Right lobe of liver (tissue), 6 donors: ENCODE data around the gene CD69. TPM values are rescaled to one million over a fixed set of nuclear protein-coding genes. Genes with fewer than 3 reads are reported as not detected.

Experiments used
- ATAC-seq, 4 donors: fragments of 200-7000 bp; cut with Tn5 transposase; one replicate each; pipeline ENCODE4 v1.9.1; 2020; ENCODE audit warnings: mild to moderate bottlenecking in 4 of 4, moderate library complexity in 4 of 4
- DNase-seq, 3 donors: peaks; one replicate each; pipeline ENCODE4 v3.0.0-alpha.2; 2020
- H3K27ac ChIP-seq, 3 donors: fragments of 200-600 bp; one replicate each; pipeline ENCODE4 v1.8.0; 2022
- H3K27me3 ChIP-seq, 2 donors: fragments of 200-600 bp; one replicate each; pipeline ENCODE4 v1.8.0; 2022
- H3K36me3 ChIP-seq, 4 donors: fragments of 200-600 bp; sonication (generic) in 1 of 4; one replicate each; pipeline versions ENCODE4 v1.5.1 to v1.8.0; 2017 to 2022; ENCODE audit warnings: control low read depth in 1 of 4
- H3K4me1 ChIP-seq, 4 donors: fragments of 200-600 bp; sonication (generic) in 1 of 4; one replicate each; pipeline versions ENCODE4 v1.5.1 to v1.8.0; 2017 to 2022; ENCODE audit warnings: control low read depth in 1 of 4
- H3K4me3 ChIP-seq, 3 donors: fragments of 200-600 bp; one replicate each; pipeline ENCODE4 v1.8.0; 2022
- H3K9me3 ChIP-seq, 4 donors: fragments of 200-600 bp; sonication (generic) in 1 of 4; one replicate each; pipeline versions ENCODE4 v1.5.1 to v1.8.0; 2017 to 2022; ENCODE audit warnings: control low read depth in 1 of 4
- POLR2A ChIP-seq: fragments of 450-650 bp; IDR thresholded peaks from one replicate; pipeline ENCODE4 v1.6.1; 2017; ENCODE audit warnings: antibody characterized with exemption, mild to moderate bottlenecking
- WGBS: methylation state at CpG from one replicate; pipeline ENCODE4 v1.1.6; 2018; ENCODE audit warnings: low coverage, low lambda C conversion rate; ENCODE audit not compliant: insufficient coverage; ENCODE audit errors: missing lambda C conversion rate; 5-methylcytosine and 5-hydroxymethylcytosine counted together
- intact Hi-C, 2 donors: fragments of 100-400 bp; cut with DNase I; formaldehyde crosslinking; loops; one replicate each; pipeline versions ENCODE4 v1.11.2 to v1.14.1; 2022
- total RNA-seq, 6 experiments: library from RNA; depleted of rRNA in 2 of 6; stranded (reverse); fragments of >200 nt in 2 of 6; fragmentation: NEBNext Ultra II Directional in 3 of 6; extraction: Animal tissue kit (Norgen Biotek cat#: 25700) in 3 of 6; gene quantifications; one replicate each; pipeline versions ENCODE4 v1.1.0 to v1.2.4, GENCODE V29; 2016 to 2023
- TF ChIP-seq, protein P1 (sequence below), 4 donors: fragments of 200-600 bp in 3 of 4; fragments of 450-650 bp in 1 of 4; IDR thresholded peaks; one replicate each; pipeline versions ENCODE4 v1.5.1 to v1.8.0; 2016 to 2022; ENCODE audit warnings: antibody characterized with exemption in 4 of 4, mild to moderate bottlenecking in 2 of 4
- donor health status: DM: no; HTN: yes; CAD: no.
- donor health status: DM: no; HTN: no; CAD: no.
- donor health status: DM: no; HTN: no; CAD: no.
- donor health status: DM: no; HTN: yes; CAD: no.
- donor health status: DM: no; HTN: yes; CAD: no.

CD69 gene
- total RNA-seq, 6 experiments from 2014 or later: 0.26 to 2.3 (median 1.0) TPM

DNA sequence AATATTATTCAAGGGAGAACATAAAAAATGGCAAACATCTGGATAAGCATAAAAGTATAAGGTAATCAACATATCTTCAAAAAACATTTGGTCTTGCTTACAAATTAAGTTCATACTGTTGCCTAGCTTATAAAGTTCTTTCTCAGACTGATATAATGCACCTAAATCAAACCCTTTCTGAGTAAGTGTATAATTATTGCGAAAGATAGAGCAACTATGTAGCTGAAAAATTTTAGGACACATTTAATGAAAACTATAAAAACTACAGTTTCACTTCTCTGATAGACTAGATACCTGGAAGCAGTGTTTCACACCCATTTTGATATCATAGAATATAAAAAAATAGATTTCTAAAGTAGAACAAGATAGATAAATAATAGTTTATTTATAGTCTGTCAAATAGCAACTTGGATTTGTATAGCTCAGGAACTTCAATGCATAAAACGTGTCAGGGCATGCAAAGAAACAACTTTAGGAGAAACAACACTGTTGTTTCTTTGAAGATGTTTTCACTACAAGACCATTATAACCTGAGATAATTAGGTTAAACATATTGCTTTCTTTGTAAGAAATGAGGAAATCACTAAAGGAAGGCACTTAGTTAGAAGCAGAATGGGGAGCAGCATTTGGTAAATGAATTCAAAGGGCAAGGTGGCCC, 35.4 kb downstream of the CD69 start:
- no peak for ATAC-seq
- H3K36me3 ChIP-seq: no peaks in the 10 kb centered on the region
- H3K27me3 ChIP-seq: no peaks in the 10 kb centered on the region
- no peak overlapping the region for H3K4me3 ChIP-seq
- intact Hi-C loops: no loop called here
- H3K9me3 ChIP-seq: no peaks in the 10 kb centered on the region
- TF ChIP-seq, protein P1, sequence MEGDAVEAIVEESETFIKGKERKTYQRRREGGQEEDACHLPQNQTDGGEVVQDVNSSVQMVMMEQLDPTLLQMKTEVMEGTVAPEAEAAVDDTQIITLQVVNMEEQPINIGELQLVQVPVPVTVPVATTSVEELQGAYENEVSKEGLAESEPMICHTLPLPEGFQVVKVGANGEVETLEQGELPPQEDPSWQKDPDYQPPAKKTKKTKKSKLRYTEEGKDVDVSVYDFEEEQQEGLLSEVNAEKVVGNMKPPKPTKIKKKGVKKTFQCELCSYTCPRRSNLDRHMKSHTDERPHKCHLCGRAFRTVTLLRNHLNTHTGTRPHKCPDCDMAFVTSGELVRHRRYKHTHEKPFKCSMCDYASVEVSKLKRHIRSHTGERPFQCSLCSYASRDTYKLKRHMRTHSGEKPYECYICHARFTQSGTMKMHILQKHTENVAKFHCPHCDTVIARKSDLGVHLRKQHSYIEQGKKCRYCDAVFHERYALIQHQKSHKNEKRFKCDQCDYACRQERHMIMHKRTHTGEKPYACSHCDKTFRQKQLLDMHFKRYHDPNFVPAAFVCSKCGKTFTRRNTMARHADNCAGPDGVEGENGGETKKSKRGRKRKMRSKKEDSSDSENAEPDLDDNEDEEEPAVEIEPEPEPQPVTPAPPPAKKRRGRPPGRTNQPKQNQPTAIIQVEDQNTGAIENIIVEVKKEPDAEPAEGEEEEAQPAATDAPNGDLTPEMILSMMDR (IDR thresholded peaks at IDR 0.05): no peak
- no peak for TF ChIP-seq POLR2A
- WGBS: 67% methylated on average over 2 of the region's 2 CpGs
- no peak overlapping the region for H3K27ac ChIP-seq
- DNase-seq: no peak
- no peaks in the 10 kb centered on the region for H3K4me1 ChIP-seq

DNA sequence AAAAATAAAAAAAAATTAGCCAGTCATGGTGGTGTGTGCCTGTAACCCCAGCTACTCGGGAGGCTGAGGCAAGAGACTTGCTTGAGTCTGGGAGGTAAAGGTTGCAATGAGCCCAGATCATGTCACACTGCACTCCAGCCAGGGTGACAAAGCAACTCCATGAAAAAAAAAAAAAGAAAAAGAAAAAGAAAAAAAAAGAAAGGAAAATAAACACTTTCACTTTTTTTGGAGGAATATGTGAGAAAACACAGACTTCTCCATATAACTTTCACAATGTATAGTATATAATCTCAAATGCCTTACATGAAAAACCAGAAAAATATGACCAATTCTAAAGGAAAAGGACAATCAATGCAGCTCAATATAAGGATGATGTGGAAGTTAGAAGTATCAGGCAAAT, 36.7 kb downstream of the CD69 start:
- Histone ChIP-seq H3K9me3 (no peaks in the 10 kb centered on the region), H3K27me3 (no peaks in the 10 kb centered on the region), H3K4me1 (no peaks in the 10 kb centered on the region), H3K36me3 (no peaks in the 10 kb centered on the region), H3K4me3 (no peak overlapping the region), H3K27ac (no peak overlapping the region)
- no peak for TF ChIP-seq POLR2A
- TF ChIP-seq, protein P1 (IDR thresholded peaks at IDR 0.05): no peak
- intact Hi-C loops: no loop called here
- 80% methylated on average over 1 of the region's 1 CpG for WGBS
- ATAC-seq (no peak), DNase-seq (no peak)

- H3K36me3 ChIP-seq: no peaks in the 10 kb centered on the region
- H3K4me3 ChIP-seq: no peak overlapping the region
- ATAC-seq: no peak
- no peak for DNase-seq
- no peaks in the 10 kb centered on the region for H3K9me3 ChIP-seq
- no peak overlapping the region for H3K27ac ChIP-seq
- 72% methylated on average over 5 of the region's 5 CpGs for WGBS
- TF ChIP-seq, protein P1 (IDR thresholded peaks at IDR 0.05): no peak
- no peak for TF ChIP-seq POLR2A
- no peaks in the 10 kb centered on the region for H3K27me3 ChIP-seq
- intact Hi-C loops: no loop called here
- H3K4me1 ChIP-seq: no peaks in the 10 kb centered on the region
These were observed 39.2 kb downstream of the CD69 start for GRCh38 chr12:9721394-9722092.

DNA sequence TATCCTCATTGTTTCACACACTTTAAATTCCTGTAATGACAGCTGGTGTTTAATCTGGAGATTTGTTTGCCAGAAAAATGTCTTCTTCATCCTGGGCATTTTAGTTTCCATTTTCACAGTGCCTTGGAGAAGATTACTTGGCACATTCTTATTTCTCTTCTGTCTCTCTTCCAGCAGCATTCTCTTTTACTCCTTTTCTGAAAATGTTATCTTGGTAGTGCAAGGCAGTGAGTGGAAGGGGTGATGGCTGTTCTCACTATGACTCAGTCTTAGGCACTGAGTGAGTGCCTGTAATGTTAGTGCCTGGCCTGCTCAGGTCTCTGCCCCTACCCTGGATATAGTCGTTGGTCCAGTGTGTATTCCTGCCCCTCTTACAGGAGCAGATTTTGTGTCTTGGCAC, 40.9 kb downstream of the CD69 start:
- H3K4me3 ChIP-seq: no peak overlapping the region
- intact Hi-C loops: no loop called here
- no peaks in the 10 kb centered on the region for H3K9me3 ChIP-seq
- H3K36me3 ChIP-seq: no peaks in the 10 kb centered on the region
- ATAC-seq (no peak), DNase-seq (no peak)
- H3K27me3 ChIP-seq: no peaks in the 10 kb centered on the region
- 67% methylated on average over 1 of the region's 1 CpG for WGBS
- no peak for TF ChIP-seq POLR2A
- TF ChIP-seq, protein P1 (IDR thresholded peaks at IDR 0.05): no peak
- no peaks in the 10 kb centered on the region for H3K4me1 ChIP-seq
- H3K27ac ChIP-seq: no peak overlapping the region
